CD4-positive, alpha-beta T cell treated with Interferon gamma for 1 hour (primary cell): ENCODE results near the gene STX11.

Experiments used
- DNase-seq: peaks from one replicate; pipeline ENCODE4 v3.0.0-alpha.2; 2020

STX11 gene

DNA sequence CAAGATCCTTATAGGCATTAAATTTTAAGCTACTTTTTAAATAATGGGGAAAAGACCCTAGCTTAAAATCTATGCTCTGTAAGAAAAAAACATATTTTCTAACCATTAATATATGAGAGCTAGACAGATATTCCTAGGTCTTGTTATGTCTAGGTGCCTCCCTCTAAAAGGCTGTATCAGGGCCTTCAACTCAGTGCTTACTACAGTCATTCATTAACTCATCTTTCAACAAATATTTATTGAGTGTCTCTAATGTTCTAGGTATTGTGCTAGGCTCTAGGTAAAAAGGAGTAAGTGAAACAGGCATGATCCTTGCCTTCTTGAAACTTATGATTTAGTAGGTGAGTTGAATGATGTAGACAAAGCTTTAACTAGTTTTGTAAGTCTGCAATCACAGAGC is 6.4 kb upstream of the STX11 start:
- DNase-seq, result no peak

GRCh38 chr6:144144996-144145395 is 5.3 kb upstream of the STX11 start:
- DNase-seq, result no peak

DNA sequence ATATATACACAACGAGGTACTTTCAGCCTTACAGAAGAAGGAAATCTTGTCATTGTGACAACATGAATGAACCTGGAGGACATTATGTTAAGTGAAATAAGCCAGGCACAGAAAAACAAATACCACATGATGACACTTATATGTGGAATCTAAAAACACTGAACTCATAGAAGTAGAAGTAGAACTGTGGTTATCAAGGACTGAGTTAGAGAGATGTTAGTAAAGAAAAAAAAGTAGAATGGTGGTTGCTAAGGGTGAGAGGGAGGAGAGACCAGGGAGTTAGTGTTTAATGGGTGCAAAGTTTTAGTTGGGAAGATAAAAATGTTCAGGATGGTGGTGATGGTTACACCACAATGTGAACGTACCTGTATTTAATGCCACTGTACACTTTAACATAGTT is 4.8 kb upstream of the STX11 start:
- DNase-seq, result no peak

DNA sequence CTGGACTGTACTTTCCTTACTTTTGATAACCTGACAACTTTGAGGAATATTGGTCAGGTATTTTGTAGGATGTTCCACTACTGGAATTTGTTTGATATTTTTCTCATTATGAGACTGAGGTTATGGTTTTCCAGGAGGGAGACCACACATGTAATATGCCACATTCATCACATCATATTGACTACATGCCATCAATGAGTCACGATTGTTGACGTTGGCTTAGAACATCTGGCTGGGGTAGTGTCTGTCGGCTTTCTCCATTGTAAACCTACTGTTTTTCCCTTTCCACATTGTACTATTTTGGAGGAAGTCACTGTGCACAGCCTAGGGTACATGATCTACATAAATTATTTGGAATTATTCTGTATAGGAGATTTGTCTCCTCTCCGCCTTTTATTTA is 1.4 kb upstream of the STX11 start:
- DNase-seq, result no peak

DNA sequence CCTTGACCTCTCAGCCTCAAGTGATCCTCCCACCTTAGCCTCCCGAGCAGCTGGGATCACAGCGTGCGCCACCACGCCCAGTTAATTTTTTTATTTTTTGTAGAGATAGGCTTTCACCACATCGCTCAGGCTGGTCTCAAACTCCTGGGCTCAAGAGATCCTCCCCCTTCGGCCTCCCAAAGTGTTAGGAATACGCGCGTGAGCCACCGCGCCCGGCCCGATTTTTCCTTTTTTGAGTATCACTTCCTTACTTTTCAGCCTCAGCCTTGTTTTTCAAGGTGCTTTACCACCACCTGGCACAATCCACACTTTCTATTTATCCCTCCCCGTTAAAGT is 791 bp upstream of the STX11 start:
- no peak for DNase-seq

DNA sequence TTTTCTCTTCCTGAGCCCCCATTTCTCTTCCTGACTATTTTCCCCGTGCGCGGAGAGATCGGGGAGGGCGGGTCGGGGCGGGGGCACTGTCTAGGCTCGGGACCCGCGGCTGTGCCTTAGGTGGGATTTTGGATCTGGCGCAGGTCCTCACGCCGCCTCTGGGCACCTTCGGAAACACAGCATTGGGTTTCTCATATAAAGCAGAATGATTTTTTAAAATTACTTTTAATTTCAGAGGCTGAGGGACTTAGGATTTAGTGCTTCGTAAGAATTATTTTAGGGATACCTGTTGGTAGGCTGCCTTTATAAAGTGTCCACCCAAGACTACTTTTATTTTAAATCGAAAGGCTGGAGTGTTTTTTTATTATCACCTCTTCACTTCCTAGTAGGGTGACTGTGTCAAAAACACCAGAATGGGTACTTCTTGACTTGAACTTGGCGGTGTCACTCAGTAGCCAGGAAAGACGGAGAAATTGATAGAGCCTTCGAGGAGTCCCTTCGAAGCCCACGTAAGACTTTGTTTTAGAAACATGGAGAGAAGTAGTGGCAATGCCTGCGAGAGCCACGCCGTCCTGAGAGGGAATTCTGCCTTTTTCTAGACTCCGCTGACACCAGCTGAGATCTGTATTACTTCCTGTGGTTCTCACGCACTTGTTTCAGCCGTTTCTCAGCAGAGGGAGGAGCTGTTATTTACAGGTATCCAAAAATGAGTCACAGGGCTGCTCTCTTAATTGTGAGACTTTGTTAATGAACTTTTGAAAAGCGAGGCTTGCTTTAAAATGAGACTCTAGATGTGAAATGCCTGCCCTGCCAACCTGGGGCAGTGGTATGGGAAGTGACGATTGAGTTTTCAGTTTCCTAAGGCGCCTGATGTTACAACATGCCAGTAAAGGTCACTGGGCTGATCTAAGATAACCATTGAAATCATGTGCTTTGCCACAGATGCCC is 667 bp downstream of the STX11 start:
- DNase-seq, result peak; percentile 64

GRCh38 chr6:144152334-144152900 is 2.1 kb downstream of the STX11 start:
- DNase-seq, result peak; percentile 59

DNA sequence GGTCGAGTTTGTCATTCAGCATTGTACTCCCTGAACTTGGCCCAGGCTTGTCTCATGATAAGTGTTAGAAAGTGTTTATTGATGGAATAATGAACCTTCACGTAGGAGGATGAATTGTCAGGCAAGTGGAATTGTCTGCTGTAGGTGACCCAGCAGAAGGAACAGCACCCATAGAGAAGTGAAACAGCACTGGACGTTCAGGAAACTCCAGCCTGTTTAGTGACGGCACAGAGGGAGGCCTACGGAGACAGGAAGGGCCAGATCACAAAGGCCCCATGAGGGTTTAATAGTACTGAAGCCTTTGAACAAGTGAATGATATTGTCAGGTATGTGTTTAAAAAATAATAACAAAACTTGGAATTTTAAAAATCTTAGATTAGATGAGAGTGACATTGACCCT is 2.9 kb downstream of the STX11 start:
- DNase-seq, result peak; percentile 52

GRCh38 chr6:144153971-144154370 is 3.7 kb downstream of the STX11 start:
- DNase-seq, result no peak

- DNase-seq, result no peak
Measured at GRCh38 chr6:144155529-144155928, 5.2 kb downstream of the STX11 start.

- DNase-seq, result no peak
Measured at GRCh38 chr6:144156338-144156737, 6.0 kb downstream of the STX11 start.

DNA sequence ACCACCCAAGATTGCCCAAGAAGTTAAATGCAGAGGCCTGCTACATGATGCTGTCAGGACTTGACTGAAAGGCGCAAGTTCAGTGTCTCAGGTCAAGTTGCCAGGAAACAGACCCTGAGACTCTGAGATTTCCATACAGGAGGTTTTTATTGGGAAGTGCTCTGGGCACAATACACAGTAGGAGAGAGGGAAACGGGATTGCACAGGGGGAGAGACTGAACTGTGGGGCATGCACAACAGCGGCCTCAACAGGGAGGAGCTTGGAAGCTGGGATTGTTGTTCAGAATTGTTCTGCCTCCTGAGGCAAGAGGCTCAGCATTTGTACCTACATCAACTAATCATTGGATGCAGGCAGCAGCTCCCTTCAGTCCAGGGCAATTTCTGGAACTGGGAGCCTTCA is 6.7 kb downstream of the STX11 start:
- DNase-seq, result no peak

DNA sequence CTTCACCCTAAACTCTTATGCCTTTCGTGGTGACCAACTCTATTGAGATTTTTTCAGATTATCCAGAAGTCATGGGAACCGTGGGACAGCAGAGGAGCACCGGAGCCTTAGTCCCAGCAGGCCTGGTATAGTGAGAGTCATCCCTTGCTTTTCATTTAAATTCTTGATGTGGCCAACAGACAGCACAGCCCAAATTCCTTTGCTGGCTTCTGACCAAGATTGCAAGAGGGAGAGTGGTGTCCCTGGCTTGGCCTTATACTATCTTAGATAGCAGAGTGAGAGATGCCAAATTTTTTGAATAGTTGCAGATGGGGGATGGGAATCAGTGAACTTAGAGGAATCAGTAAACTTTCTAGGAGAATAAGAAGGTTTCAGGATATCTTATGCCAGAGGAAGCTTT is 7.8 kb downstream of the STX11 start:
- no peak for DNase-seq

DNA sequence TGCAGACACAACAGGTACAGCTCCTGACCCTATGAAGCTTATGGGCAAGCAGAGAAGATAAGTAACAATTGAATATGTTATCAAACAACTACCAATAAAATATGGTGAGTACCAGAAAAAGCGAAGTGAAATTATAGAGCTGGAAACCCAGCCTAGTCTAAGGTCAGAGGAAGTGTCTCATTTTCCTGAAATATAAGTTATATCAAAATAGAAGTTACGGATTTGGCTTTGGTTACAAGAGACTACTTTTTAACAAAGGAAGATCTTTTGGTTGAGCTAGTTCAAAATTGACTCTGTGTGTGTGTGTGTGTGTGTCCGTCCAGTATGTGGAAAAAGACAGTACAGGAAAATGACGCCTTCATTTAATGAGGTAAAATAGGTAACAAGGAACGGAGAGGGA is 8.9 kb downstream of the STX11 start:
- no peak for DNase-seq

- peak; percentile 35 for DNase-seq
Measured at GRCh38 chr6:144159742-144160141, 9.4 kb downstream of the STX11 start.

DNA sequence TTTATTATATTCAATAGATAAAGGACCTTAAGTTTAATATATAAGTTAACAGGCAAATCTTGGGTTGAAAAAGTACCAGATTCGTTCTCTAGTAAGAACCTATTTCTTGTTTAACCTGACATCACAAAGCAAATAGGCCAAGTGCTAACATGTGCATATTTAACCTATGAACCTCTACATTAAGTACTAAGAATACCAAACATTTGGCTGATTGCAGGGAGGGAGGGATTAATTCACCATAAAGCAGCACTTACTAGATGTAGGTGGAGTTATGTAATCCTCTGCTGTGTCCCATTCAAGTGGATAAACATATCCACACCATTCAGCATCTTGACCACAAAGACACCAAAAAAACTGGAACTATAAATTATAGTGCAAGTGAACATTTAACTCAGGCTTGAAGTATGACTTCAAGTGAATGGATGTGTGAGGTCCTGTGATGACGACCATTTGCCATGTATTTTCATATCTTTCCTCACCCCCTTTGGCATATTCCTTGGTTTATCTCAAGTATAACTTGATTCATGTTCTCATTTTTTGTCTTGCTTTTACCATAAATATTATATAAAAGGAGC is 10.2 kb downstream of the STX11 start:
- no peak for DNase-seq

- no peak for DNase-seq
Measured at GRCh38 chr6:144161975-144162374, 11.7 kb downstream of the STX11 start.

DNA sequence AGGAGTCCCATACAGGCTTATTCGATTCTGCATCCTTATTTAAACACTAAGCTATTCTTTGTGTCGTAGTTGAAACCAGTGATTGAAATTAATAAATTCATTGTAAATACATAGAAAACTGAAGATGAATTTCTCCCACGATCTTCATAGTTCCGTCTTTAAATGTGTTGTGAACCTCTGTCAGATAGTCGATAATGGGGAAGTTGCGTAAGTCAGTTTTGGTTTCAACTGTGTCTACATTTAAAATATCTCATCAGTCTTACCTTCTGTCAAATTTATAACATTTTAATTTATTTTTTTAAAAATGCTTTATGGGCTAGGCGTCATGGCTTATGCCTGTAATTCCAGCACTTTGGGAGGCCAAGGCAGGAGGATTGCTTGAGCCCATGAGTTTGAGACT is 12.7 kb downstream of the STX11 start:
- no peak for DNase-seq

DNA sequence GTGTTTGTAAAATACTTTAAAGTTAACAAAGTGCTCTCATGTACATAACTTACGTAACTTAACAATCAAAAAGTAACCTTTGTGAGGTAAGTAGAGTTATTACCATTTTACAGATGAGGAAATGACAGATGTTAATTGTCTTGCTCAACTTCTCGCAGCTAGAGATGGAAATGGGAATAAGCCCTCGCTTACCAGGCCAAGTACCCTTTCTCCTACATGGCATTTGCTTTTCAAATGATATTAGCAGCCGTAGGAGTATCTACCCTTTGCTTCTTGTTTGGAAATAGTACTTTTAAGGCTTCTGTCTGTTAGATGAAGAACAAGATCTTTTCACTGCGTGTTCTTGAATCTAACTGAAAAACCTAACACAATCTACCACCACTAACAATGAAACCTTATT is 15.5 kb downstream of the STX11 start:
- DNase-seq, result no peak

DNA sequence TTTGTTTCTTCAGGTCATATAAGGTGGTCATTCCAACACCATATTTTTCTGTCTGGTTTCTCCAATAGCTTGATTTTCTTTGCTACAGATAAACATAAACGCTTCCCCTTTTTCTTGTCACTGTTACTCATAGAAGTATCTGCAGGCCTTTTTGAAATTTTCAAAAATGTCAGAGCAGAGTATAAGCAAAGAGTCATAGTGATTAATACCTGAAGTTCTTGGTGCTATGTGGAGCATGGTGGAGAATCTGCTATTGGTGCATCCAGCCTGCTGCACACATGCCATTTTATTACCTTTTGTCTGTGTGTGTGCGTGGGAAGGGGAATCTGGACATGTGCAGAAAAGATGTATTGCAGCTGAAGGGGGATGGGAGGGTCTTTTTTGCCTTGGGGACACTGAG is 19.7 kb downstream of the STX11 start:
- DNase-seq, result no peak

DNA sequence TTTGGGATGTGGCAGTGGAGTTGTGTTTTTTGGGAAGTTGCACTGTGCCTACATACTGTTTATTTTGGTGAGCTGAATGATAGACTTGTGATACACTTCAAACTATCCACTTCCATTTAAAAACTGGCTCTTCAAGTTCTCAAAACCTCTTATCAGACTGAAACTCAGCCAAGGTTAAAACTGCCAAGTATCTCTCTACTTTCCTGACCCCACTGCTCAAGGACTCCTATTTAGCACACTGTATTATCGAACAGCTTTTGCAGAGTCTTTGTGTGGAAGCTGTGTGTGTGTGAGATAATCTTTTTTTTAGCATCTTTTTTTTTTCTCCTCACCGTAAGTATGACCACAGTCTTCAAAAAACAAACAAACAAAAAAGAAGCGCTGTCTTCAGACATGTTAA is 21.1 kb downstream of the STX11 start:
- DNase-seq, result no peak

DNA sequence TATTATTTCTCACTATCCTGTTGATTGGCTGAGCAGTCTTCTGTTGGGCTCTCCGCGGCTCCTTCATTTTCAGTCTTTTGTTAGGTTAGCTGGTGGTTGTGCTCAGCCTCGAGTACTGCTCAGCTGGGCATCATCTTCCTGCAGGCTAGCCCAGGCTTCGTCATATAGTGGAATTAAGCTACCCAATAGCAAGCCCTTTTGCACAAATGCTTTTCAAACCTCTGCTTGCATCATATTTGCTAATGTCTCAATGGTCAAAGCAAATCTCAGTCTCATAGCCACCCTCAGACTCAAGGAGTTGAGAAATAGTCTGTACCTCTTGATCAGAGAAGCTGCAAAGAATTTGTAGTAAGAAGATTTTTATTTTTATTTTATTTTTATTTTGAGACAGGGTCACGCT is 23.7 kb downstream of the STX11 start:
- DNase-seq, result no peak

GRCh38 chr6:144176043-144176442 is 25.7 kb downstream of the STX11 start:
- no peak for DNase-seq

DNA sequence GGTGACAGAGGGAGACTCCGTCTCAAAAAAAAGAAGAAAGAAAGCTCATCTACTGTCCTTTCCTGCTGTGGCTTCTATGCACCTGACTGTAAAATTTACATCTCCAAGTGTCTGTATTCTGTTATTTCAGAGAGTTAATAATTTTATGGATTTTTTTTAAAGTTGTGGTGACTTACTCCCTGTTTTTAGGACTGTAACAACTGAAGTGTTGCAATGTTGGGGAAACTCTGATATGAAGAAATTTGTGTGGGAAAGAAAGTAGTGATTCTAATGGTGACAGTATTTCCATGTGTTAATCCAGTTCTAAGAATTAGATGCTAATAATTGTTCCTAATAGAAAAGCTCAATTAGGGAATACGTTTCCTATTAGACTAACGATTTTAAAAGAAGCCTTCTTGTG is 27.4 kb downstream of the STX11 start:
- DNase-seq, result no peak

DNA sequence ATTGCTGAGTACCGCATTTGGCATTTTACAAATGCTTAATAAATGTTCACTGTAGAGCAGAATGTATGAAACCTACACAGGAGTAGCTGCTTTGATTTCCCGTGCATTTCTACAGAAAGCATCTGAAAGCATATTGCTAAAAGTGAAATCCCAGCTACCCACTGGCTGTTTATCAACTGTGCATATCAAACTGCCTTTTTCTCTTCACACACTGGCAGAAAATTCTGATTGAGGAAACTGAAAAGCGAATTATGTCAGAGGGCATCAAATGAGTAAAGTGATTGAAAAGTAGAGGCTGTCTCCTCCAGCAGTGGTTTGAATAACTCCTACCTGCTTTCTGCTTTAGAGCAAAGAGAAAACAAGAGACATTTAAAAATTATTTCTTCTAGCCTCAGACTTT is 28.0 kb downstream of the STX11 start:
- DNase-seq, result no peak
